ENCODE measurements around the gene SPPL2C. TPM values are rescaled to one million over a fixed set of nuclear protein-coding genes. Genes with fewer than 3 reads are reported as not detected.

The SPPL2C gene, protein sequence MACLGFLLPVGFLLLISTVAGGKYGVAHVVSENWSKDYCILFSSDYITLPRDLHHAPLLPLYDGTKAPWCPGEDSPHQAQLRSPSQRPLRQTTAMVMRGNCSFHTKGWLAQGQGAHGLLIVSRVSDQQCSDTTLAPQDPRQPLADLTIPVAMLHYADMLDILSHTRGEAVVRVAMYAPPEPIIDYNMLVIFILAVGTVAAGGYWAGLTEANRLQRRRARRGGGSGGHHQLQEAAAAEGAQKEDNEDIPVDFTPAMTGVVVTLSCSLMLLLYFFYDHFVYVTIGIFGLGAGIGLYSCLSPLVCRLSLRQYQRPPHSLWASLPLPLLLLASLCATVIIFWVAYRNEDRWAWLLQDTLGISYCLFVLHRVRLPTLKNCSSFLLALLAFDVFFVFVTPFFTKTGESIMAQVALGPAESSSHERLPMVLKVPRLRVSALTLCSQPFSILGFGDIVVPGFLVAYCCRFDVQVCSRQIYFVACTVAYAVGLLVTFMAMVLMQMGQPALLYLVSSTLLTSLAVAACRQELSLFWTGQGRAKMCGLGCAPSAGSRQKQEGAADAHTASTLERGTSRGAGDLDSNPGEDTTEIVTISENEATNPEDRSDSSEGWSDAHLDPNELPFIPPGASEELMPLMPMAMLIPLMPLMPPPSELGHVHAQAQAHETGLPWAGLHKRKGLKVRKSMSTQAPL
- total RNA-seq, result not detected

GRCh38 chr17:45844695-45845375 is at the start of gene SPPL2C:
SPPL2C (plus strand) TSS chr17:45844881; CDS start chr17:45844907, 26 bp downstream.
- Mint-ChIP-seq H3K27ac (no peak within 1 kb of the TSS), H3K36me3 (ENCODE audit: low read depth) (no peaks in the 10 kb centered on the region), H3K4me1 (ENCODE audit: low read depth) (no peaks in the 10 kb centered on the region), H3K4me3 (no peak within 1 kb of the TSS), H3K27me3 (ENCODE audit: low read depth) (no peaks in the 10 kb centered on the region), H3K9me3 (no peaks in the 10 kb centered on the region)
- no peak for DNase-seq
- CTCF ChIA-PET, result no interaction called here
- intact Hi-C loops (cut with micrococcal nuclease), result no loop called here

DNA sequence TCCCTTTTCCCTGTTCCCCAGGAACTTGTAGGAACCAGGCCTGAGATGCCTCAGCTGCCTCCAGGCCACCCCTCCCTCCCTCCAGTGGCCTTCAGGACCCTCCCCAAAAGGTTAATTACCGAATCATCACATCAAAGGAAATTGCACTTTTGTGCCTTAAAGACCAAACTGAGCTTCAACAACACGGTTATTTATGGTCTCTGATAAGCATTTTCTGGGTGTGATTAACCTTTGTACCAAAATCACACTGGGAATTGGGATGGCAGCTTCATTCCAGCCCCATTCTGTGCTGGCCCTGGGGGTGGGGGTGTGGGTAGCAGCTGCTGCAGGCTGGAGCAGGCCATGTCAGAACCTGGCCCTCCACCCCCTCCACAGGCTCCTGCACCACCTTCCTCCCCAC is 43.9 kb upstream of the SPPL2C start:
- peaks cover 3% of the 10 kb centered on the region for H3K27me3 Mint-ChIP-seq (ENCODE audit: low read depth)
- CTCF ChIA-PET, result no interaction called here
- intact Hi-C loops (cut with micrococcal nuclease), result no loop called here

GRCh38 chr17:45801421-45801820 is 43.3 kb upstream of the SPPL2C start:
- H3K27me3 Mint-ChIP-seq (ENCODE audit: low read depth), result peaks cover 3% of the 10 kb centered on the region
- CTCF ChIA-PET, result no interaction called here

More for the DNA sequence above, 43.9 kb upstream of the SPPL2C start:
- H3K4me1 Mint-ChIP-seq (ENCODE audit: low read depth), result no peaks in the 10 kb centered on the region
- no peak for DNase-seq
- no peaks in the 10 kb centered on the region for H3K9me3 Mint-ChIP-seq
- H3K27ac Mint-ChIP-seq, result no peak overlapping the region
- no peak overlapping the region for H3K4me3 Mint-ChIP-seq
- H3K36me3 Mint-ChIP-seq (ENCODE audit: low read depth), result no peaks in the 10 kb centered on the region

DNA sequence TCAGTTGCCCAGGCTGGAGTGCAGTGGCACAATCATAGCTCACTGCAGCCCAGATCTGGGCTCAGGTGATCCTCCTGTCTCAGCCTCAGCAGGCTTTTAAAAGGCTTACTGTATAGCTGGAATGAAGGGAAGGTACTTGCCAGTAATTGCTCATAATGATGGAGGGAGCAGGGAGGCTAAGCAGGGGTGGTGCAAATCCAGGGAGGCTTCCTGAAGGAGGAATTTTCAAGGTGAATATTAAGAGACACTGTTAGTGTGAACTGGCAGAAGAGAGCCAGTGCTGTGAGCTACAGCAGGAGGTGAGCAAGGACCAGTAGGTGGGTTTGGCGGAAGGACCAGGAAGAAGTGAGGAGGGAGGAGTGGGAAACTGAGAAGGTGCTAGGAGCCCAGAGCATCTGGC is 35.8 kb upstream of the SPPL2C start:
- DNase-seq, result no peak
- CTCF ChIA-PET, result no interaction called here
- intact Hi-C loops (cut with micrococcal nuclease), result no loop called here
- H3K9me3 Mint-ChIP-seq, result no peaks in the 10 kb centered on the region
- H3K27me3 Mint-ChIP-seq (ENCODE audit: low read depth), result no peaks in the 10 kb centered on the region
- no peak overlapping the region for H3K27ac Mint-ChIP-seq
- no peaks in the 10 kb centered on the region for H3K4me1 Mint-ChIP-seq (ENCODE audit: low read depth)
- no peaks in the 10 kb centered on the region for H3K36me3 Mint-ChIP-seq (ENCODE audit: low read depth)
- no peak overlapping the region for H3K4me3 Mint-ChIP-seq

More at GRCh38 chr17:45801421-45801820, 43.3 kb upstream of the SPPL2C start:
- no peak overlapping the region for H3K27ac Mint-ChIP-seq
- H3K4me1 Mint-ChIP-seq (ENCODE audit: low read depth), result no peaks in the 10 kb centered on the region
- H3K36me3 Mint-ChIP-seq (ENCODE audit: low read depth), result no peaks in the 10 kb centered on the region
- intact Hi-C loops (cut with micrococcal nuclease), result no loop called here
- H3K9me3 Mint-ChIP-seq, result no peaks in the 10 kb centered on the region
- no peak for DNase-seq
- H3K4me3 Mint-ChIP-seq, result no peak overlapping the region

DNA sequence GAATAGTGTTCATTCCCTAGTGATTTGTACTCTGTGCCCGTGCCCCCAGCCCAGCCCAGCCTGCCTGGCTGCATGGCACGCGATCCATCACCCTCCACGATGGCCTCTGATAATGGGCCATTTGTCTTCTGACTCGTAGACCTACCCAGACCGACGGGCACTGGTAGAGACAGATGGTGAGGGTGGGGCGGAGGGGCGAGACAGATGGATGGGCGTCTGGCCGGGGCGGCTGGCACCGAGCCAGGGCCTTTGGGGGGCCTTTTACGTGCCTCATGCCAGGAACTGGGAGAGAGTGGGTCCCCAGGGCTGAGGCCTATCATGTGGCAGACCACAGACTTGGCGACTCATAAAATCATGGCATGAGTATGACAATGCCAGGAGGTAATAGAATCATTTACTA is 35.2 kb upstream of the SPPL2C start:
- no peaks in the 10 kb centered on the region for H3K36me3 Mint-ChIP-seq (ENCODE audit: low read depth)
- intact Hi-C loops (cut with micrococcal nuclease), result no loop called here
- H3K4me3 Mint-ChIP-seq, result no peak overlapping the region
- H3K9me3 Mint-ChIP-seq, result no peaks in the 10 kb centered on the region
- H3K4me1 Mint-ChIP-seq (ENCODE audit: low read depth), result no peaks in the 10 kb centered on the region
- H3K27me3 Mint-ChIP-seq (ENCODE audit: low read depth), result no peaks in the 10 kb centered on the region
- CTCF ChIA-PET, result no interaction called here
- DNase-seq, result no peak
- H3K27ac Mint-ChIP-seq, result no peak overlapping the region

- CTCF ChIA-PET, result interaction anchor here (0.6 to 1.0 kb wide), 3 partner anchors 81 to 179 kb away, joined by 3 to 5 read pairs (median 4); no protein-coding TSS in a partner anchor
- Mint-ChIP-seq H3K4me1 (ENCODE audit: low read depth) (no peaks in the 10 kb centered on the region), H3K27me3 (ENCODE audit: low read depth) (no peaks in the 10 kb centered on the region), H3K9me3 (no peaks in the 10 kb centered on the region), H3K36me3 (ENCODE audit: low read depth) (no peaks in the 10 kb centered on the region), H3K27ac (no peak overlapping the region), H3K4me3 (no peak overlapping the region)
- intact Hi-C loops (cut with micrococcal nuclease), result no loop called here
- DNase-seq, result no peak
Measured at GRCh38 chr17:45812102-45812501, 32.6 kb upstream of the SPPL2C start.

DNA sequence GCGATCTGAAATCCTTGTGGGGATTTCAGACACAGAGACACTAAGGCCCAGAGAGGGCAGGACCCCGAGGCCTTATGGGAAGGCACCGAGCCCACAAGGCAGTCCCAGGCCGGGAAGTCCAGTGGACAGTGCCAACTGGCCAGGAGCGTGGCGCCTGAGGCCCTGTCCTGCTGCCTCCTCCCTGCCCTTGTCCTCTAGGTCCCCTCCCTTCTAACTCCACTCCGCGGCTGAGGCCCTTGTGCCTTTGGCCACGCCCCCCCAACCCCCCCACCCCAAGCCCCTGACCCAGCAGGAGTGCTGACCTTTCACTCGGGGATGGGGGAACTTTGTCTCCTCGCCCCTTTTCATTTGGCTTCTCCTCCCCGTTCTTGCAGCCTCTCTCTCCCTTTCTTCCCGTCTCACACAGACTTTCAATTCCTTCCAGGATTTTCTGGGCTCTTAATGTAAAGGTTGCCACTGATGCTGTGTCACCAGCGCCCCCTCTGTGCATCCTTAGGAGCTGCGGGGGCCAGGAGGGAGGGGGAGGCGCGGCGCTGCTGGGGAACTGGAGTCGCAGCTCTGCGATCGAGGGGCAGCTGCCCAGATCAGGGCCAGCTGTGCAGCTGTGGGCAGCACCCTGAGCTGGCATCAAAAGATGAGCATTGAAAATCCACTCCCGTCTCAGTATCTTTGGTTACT is 31.5 kb upstream of the SPPL2C start:
- H3K27me3 Mint-ChIP-seq (ENCODE audit: low read depth), result no peaks in the 10 kb centered on the region
- no peak overlapping the region for H3K27ac Mint-ChIP-seq
- H3K4me3 Mint-ChIP-seq, result no peak overlapping the region
- H3K4me1 Mint-ChIP-seq (ENCODE audit: low read depth), result no peaks in the 10 kb centered on the region
- CTCF ChIA-PET, result no interaction called here
- H3K9me3 Mint-ChIP-seq, result no peaks in the 10 kb centered on the region
- no peak for DNase-seq
- intact Hi-C loops (cut with micrococcal nuclease), result no loop called here
- no peaks in the 10 kb centered on the region for H3K36me3 Mint-ChIP-seq (ENCODE audit: low read depth)

DNA sequence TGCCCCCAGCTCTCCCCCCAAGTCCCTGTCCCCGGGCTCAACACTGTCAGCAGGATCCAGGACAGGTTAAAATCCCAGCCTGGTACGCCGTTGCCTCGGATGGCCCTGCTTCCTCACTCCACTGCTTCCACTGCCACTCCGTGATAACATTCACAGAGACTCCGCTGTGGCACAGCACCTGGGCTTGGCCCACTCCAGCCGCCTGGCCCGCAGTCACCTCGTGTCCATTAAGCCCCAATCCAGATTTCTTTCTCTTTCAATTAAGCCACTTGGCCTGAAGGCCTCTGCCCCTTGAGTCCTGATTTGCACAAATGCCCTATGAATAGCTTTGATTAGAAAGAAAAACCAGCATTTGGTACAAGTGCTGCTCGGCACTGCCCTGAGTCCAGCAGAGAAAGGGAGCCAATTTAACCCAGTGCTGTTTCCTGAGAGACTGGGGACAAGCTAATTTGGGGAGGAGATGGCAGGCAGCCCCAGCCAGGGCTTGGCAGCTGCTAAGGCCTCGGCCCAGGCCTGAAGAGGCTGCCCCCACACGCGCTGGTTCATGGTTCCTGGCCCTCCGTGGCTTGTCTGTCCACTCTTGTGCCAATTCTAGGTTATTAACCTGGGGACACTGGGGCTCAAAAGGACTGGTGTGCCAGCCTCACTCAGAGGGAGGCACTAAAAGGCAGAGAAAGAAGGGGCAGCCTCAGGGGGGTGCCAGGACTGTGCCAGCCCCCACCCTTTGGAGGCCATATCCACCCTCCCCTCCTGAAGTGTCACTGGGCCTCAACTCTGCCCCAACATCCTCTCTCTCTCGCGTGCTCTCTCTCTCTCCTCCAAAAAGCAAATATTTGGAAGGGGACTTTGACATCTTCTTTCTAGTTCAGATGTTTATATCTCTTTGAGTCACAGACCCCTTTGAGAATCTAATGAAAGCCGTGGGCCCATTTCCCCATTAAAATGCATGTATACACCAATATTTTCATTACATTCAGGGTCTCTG is 29.8 kb upstream of the SPPL2C start:
- no peaks in the 10 kb centered on the region for H3K4me1 Mint-ChIP-seq (ENCODE audit: low read depth)
- CTCF ChIA-PET, result interaction anchor here (0.5 to 1.2 kb wide), 2 partner anchors 175 to 821 kb away, joined by 3 to 4 read pairs; no protein-coding TSS in a partner anchor
- H3K4me3 Mint-ChIP-seq, result no peak overlapping the region
- DNase-seq, result no peak
- H3K27ac Mint-ChIP-seq, result no peak overlapping the region
- H3K36me3 Mint-ChIP-seq (ENCODE audit: low read depth), result no peaks in the 10 kb centered on the region
- intact Hi-C loops (cut with micrococcal nuclease), result no loop called here
- no peaks in the 10 kb centered on the region for H3K9me3 Mint-ChIP-seq
- H3K27me3 Mint-ChIP-seq (ENCODE audit: low read depth), result no peaks in the 10 kb centered on the region

DNA sequence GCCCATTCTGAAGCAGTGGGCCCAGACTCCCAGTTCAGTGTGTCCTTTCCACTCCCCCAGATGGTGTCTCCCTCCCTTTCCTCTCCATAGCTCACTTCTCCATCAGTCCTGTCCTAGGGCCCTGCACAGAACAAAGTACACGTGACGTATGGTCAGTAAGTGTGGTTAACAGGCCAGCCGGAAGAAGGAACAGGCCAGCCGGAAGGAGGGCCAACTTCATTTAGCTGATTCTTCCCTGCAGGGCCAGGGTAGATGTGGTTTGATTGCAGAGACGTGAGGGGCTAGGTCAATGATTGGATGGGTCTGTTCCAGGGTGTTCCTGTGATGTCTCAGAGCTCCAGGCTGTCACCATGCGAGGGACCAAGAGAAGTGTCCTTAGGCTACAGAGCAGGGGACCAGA is 28.9 kb upstream of the SPPL2C start:
- no peaks in the 10 kb centered on the region for H3K9me3 Mint-ChIP-seq
- H3K4me1 Mint-ChIP-seq (ENCODE audit: low read depth), result no peaks in the 10 kb centered on the region
- no peaks in the 10 kb centered on the region for H3K27me3 Mint-ChIP-seq (ENCODE audit: low read depth)
- DNase-seq, result no peak
- H3K36me3 Mint-ChIP-seq (ENCODE audit: low read depth), result no peaks in the 10 kb centered on the region
- H3K27ac Mint-ChIP-seq, result no peak overlapping the region
- intact Hi-C loops (cut with micrococcal nuclease), result no loop called here
- no peak overlapping the region for H3K4me3 Mint-ChIP-seq
- CTCF ChIA-PET, result interaction anchor here (0.7 kb wide), 1 partner anchor 36 kb away, joined by 3 read pairs; no protein-coding TSS in a partner anchor

- H3K27me3 Mint-ChIP-seq (ENCODE audit: low read depth), result no peaks in the 10 kb centered on the region
- intact Hi-C loops (cut with micrococcal nuclease), result no loop called here
- H3K4me3 Mint-ChIP-seq, result no peak overlapping the region
- CTCF ChIA-PET, result no interaction called here
- no peak overlapping the region for H3K27ac Mint-ChIP-seq
- no peak for DNase-seq
- H3K36me3 Mint-ChIP-seq (ENCODE audit: low read depth), result no peaks in the 10 kb centered on the region
- no peaks in the 10 kb centered on the region for H3K4me1 Mint-ChIP-seq (ENCODE audit: low read depth)
- no peaks in the 10 kb centered on the region for H3K9me3 Mint-ChIP-seq
Measured at GRCh38 chr17:45818041-45818440, 26.6 kb upstream of the SPPL2C start.

GRCh38 chr17:45818699-45819098 is 26.0 kb upstream of the SPPL2C start:
- Mint-ChIP-seq H3K27ac (no peak overlapping the region), H3K4me3 (no peak overlapping the region), H3K4me1 (ENCODE audit: low read depth) (no peaks in the 10 kb centered on the region), H3K9me3 (no peaks in the 10 kb centered on the region), H3K27me3 (ENCODE audit: low read depth) (no peaks in the 10 kb centered on the region), H3K36me3 (ENCODE audit: low read depth) (no peaks in the 10 kb centered on the region)
- CTCF ChIA-PET, result interaction anchor here (2.6 kb wide), 1 partner anchor 13 kb away, joined by 8 read pairs; no protein-coding TSS in a partner anchor
- DNase-seq, result no peak
- intact Hi-C loops (cut with micrococcal nuclease), result no loop called here
